Prostate gland (tissue), 2 donors: Measurements from ENCODE around the gene GLRB.

Experiments used
- CTCF ChIP-seq, 4 experiments: fragments of 200-600 bp in 2 of 4; fragments of 450-650 bp in 2 of 4; sonication (generic) in 2 of 4; IDR thresholded peaks; 1 replicate in 3 of 4; 2 replicates in 1 of 4; pipeline ENCODE4 v1.5.1; 2016 to 2019; ENCODE audit warnings: antibody characterized with exemption in 4 of 4, mild to moderate bottlenecking in 2 of 4, moderate library complexity in 2 of 4
- POLR2A ChIP-seq: fragments of 450-650 bp; IDR thresholded peaks from one replicate; pipeline ENCODE4 v1.6.1; 2016; ENCODE audit warnings: antibody characterized with exemption, mild to moderate bottlenecking
- POLR2AphosphoS5 ChIP-seq: sonication (generic); formaldehyde crosslinking; IDR thresholded peaks from one replicate; pipeline ENCODE4 v1.6.1; 2017; ENCODE audit warnings: antibody characterized with exemption

GRCh38 chr4:157052429-157053040 is 23.4 kb upstream of the GLRB start:
- no peak for TF ChIP-seq CTCF (IDR thresholded peaks at IDR 0.05)
- no peak for TF ChIP-seq POLR2A
- TF ChIP-seq POLR2AphosphoS5: no peak
